T-helper 2 cell (primary cell): ENCODE data around the gene STIM2.
"Not testable (repeated sequence)": the region's sequence is repeated elsewhere in the genome, so short reads cannot be mapped to it uniquely, and the experiment has no call there.

Source experiments
- DNase-seq, 5 experiments: peaks; one replicate each; pipeline versions ENCODE4 v3.0.0 to v3.0.0-alpha.2; 2012 to 2022
- total RNA-seq, 2 donors: gene quantifications; one replicate each; lab custom pipeline; 2026; lab: John Stamatoyannopoulos, UW

STIM2 gene
- total RNA-seq: 63.4 to 83.9 reads per million in 2 donors

DNA sequence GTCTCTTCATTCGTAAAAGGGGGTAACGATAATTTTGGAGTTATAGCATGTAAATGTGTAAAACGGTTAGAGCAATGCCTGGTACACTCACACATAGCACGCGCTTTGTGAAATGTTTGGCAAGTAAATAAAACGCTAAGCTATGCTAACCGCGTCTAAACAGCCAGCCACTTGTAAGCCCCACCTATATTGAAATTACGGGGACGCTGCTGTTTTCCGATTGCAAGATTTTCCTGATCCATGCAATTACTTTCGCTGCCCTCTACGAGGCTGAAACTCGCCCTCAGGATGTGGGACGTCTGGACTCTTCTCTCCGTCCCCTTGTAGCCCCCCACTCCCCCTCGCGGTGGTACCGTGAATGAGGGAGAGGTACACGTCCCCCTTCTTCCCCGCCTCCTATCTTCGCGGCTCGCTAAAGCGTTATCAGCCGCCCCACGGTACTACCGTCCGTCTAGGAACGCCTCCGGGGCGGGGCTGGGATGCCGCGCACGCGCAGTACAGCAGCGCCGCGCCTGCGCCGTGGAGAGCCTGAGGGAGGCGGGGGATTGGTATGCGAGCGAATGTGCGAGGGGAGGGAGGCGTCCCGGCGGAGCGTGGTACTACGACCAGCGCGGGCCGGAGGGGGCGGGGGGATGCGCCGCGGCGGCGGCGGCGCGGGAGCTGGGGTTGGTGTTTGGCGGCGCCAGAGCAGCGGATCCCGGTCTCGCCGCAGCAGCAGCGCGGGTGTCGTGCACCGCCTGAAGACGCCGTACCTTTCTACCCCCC lies at the start of gene STIM2:
TSS of gene STIM2 (plus strand) at position 685 of the 765 bp plus-strand sequence.
- peak; percentile 96 to 99 (median 97) for DNase-seq

DNA sequence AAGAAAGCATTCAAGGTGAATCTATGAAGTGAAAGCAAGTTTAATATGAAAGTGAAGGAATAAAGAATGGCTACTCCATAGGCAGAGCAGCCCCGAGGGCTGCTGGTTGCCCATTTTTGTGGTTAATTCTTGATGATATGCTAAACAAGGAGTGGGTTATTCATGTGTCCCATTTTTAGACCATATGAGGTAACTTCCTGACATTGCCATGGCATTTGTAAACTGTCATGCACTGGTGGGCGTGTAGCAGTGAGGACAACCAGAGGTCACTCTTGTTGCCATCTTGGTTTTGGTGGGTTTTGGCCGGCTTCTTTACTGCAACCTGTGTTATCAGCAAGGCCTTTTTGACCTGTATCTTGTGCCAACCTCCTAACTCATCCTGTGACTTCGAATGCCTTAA lies 49.1 kb upstream of the STIM2 start:
- not testable (repeated sequence) for DNase-seq

DNA sequence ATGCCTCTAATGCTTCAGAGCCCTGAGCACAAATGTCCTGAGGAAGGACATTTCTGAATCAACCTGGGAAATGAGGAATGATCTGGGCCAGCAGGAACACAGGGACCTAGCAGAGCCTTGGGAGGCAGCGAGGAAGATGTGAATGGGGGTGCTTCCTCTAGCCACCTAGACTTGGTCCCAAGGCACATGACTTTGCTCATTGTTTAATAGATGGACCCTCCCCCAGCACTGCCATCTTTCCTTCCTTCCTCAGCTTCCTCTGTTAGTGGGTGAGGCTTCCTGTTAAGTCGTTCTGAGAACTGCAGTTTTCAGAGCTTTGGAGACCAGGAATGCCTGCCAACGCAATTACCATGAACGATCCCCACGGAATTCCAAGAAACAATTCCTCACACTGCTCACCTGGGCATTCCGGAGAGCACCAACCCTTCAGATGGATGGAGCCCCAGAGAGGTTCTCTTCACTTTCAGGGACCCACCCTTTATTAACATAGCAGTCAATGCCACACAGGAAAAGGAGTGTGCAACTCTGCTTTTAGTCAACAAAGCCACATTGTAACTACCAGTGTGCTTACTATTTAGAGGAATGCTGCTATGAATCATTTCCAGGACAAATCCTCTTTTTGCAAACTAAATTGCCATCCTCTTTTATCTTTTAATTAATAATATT lies 48.5 kb upstream of the STIM2 start:
- DNase-seq: no peak

DNA sequence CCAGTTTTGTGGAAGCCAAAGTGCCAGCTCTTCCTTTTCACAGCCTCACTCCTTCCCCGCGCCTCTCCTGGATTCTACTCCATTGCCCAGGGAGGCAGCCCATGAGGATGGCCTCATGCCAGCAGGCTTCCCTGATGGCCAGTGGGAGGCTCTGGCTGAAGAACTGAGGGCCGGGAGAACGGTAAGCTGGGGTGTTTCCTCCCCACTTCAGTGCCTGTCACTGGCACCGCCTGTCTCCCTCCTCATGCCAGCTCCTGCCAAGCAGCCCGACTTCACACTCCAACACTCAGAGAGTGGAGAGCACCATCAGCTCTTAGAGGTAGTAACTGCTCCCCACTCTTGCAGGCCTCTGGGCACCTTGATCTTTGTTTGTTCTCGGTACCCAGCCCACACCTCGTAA lies 46.9 kb upstream of the STIM2 start:
- no peak for DNase-seq

DNA sequence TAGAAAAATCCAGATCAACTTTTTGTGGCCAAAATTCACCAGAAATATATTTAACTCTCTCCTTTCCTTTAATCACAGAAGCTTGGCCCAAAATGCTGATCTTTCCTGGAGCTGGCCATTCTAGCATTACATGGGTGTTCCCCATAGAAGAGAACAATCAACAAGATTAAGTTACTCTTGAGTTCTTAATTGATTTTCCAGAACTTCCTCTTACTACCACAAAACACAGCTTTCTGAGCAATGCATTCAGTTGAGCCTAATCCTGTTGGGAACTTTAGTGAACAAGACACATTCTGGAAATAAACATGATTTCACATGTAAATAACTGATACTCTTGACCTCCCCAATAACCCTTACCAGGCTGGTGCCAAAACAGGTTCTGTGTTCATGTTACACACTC lies 45.4 kb upstream of the STIM2 start:
- no peak for DNase-seq

- DNase-seq: no peak
Observed at GRCh38 chr4:26815706-26816105, 44.9 kb upstream of the STIM2 start.

GRCh38 chr4:26819026-26819425 lies 41.6 kb upstream of the STIM2 start:
- no peak for DNase-seq

- peak in 1 of 5 experiments; percentile 26 for DNase-seq
Observed at GRCh38 chr4:26819478-26820095, 41.1 kb upstream of the STIM2 start.

GRCh38 chr4:26820346-26820745 lies 40.3 kb upstream of the STIM2 start:
- no peak for DNase-seq

DNA sequence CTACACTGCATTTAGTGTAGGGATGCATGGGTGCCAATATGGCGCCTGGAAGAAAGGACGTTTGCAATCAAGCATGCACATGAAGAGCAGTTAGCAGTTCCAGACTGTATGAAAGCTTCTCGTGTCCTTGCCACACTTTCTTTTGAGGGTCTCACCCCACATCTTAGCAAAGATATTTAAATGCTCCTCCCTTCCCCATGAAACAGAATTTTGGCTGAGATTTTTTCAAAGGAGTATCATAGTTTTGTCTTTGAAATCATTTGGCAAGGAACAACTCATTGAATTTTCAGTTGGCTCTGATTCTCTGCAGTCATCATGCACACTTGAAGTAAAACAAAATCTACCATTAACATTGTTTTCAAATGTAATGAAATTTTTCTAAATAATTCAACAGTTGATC lies 39.6 kb upstream of the STIM2 start:
- DNase-seq: no peak

DNA sequence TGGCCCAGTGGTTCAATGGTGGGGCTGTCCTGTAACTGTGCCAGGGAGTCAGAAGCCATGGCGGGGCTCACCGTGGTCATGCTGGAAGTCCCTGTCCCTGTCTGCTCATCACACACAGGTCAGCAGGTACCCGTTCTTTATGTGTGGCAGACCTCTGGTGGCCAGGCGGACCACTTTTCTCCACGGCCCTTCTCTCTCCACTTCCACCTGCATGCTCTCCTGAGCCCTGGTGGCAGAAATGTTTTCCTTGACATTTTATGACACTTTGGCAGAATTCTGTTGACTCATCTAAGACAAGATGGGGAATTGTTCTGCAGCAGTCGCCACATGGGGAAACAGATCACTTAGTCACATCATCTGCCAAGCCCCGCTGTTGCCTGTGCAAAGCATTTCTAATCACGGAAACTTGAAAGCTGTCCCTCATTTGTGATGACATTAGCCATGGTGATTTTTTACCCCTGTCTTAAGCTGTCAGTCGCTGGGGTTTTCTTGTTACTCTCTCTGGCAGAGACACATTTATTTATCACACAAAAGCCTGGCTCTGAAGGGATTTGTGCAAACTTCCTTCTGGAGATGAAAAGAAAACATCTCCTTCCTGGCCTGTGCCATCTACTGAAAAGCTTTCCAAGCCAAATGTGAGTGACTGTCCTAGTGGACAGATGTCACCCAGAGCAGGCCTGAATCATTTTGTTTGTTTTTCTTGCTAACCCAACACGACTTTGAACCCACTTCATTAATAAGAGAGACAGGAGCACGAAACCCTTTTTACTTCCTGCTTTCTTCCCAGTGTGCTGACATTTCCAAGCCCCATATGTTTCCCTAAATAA lies 38.8 kb upstream of the STIM2 start:
- DNase-seq: no peak

DNA sequence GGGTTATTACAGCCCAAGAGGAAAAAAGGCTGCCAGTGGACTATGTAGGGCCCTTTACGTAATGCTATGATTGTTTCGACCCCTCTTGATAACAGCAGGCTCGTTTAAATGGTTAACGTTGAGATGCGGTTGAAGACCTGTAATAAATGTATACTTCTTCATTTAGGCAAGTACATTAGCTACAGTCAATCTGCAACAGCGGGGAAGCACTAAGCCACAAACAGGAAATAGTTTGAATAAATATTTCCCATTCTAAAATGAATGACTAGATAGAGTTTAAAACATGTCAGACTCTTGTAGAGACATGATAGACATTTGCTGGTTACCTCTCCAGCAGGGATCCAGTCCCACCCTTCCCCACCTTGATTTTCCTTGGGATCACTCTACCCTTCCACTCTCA lies 38.1 kb upstream of the STIM2 start:
- DNase-seq: peak in 1 of 5 experiments; percentile 82

GRCh38 chr4:26822974-26823373 lies 37.7 kb upstream of the STIM2 start:
- not testable (repeated sequence) for DNase-seq

DNA sequence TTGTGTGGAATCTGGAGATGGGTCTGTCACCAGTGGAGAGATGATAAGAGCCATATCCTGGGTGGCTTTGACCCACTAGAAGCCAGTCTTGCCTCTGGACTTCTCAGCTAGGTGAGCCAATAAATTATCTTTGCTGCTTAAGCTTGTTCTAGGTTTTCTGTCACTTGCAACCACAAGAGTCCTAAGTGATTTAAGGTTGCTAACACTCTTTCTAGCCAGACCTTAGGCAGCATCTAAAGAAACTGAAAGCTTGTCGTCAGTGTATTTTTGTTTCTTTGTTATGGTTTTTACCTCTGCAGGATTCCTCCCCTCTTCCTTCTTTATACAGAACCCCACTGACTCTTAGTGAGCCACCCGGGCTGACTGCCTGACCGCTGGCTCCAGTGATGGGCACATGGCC lies 37.1 kb upstream of the STIM2 start:
- DNase-seq: no peak

GRCh38 chr4:26824667-26825066 lies 36.0 kb upstream of the STIM2 start:
- DNase-seq: no peak

DNA sequence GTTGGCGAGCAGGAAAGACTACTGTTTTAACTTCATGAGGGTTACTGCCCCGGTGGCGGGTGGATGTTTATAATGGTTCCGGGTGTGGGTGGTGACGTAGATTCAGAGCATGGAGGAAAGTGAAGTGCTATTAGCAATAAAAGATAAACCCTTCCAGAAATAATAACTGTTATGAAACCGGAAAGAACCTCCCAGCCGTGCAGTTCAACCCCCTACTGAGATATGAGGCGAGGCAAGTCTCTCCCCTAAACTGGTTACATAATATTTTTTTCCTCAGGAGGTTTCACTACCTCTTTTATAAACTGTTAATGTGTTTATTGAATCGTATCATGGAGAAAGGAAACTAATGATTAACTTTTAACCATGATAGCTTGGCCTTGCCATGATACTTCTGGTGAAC lies 33.9 kb upstream of the STIM2 start:
- DNase-seq: no peak

DNA sequence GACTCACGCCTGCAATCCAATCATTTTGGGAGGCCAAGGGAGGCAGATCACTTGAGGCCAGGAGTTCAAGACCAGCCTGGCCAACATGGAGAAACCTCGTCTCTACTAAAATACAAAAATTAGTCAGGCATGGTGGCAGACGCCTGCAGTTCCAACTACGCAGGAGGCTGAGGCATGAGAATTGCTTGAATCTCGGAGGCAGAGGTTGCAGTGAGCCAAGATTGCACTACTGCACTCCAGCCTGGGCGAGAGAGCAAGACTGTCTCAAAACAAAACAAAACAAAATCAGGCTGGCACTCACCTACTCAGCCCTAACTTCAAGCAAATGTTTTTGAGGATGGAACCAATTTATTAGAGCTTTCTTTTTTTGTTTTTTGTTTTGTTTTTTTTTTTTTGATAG lies 33.3 kb upstream of the STIM2 start:
- DNase-seq: not testable (repeated sequence)

GRCh38 chr4:26827798-26828197 lies 32.8 kb upstream of the STIM2 start:
- DNase-seq: no peak

DNA sequence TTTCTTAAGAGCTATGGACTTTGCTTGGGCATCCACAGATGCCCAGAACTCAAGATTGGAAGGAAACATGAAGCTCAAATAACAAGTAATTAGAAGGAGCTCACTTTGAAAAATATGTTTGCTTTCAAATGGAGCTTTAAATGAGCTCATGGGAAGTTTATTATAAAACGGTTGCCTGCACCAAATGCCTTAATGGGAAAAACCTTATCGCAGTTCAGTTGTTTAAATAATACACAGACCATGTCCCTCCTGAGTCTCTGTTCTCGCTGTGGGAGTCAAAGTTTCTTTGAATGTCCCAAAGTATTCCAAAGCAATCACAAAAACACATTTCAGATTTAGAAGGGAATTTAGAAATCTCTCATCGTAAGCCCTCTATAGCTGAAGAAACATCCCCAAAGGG lies 31.6 kb upstream of the STIM2 start:
- DNase-seq: no peak

GRCh38 chr4:26830033-26830432 lies 30.6 kb upstream of the STIM2 start:
- DNase-seq: no peak

DNA sequence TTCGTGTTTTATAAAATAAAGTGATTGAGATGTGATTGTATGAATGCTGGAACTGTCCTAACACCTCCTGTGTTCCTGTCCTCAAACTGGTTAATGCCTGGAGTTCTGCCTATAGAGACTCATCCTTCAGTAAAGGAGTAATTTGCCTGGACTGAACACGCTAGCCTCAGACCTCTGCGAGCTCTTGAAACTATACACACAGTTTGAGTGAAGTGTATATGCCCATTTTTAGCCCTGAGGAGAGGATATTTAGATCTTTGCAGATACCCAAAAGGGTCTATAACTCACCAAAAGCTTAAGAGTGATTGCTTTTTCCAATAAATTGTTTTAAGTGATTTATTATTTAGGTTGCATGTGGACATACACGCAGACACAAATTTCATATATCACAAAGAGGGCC lies 29.9 kb upstream of the STIM2 start:
- no peak for DNase-seq

GRCh38 chr4:26836539-26836938 lies 24.1 kb upstream of the STIM2 start:
- no peak for DNase-seq
